ENCODE results near the gene YES1.

Gene YES1

GRCh38 chr18:830315-830901 is 18.4 kb upstream of the YES1 start:
- H3K4me3 ChIP-seq (ENCODE audit: low read length): peak overlapping the region; percentile 8; the same call in 1 of the 2 replicates
- H3K9me3 ChIP-seq (replicated peaks; ENCODE audit: insufficient read depth, low read length): no peaks in the 10 kb centered on the region
- H3F3A ChIP-seq (ENCODE audit: insufficient read depth, low read length): peaks cover 13% of the 10 kb centered on the region
- H3K27ac ChIP-seq (ENCODE audit: low read length): peak overlapping the region; percentile 44; the same call in 1 of the 2 replicates
- peak overlapping the region; percentile 67 for H2AFZ ChIP-seq (ENCODE audit: low read length)
- DNase-seq: peak; percentile 56
- no peaks in the 10 kb centered on the region for H3K9me2 ChIP-seq (replicated peaks; ENCODE audit: insufficient read depth, low read length)
- no peaks in the 10 kb centered on the region for H3K79me2 ChIP-seq (ENCODE audit: low read length)
- H3K4me2 ChIP-seq (ENCODE audit: low read depth, low read length): peak overlapping the region; percentile 44
- TF ChIP-seq EZH2phosphoT487 (IDR thresholded peaks at IDR 0.05; ENCODE audit: low read length): no peak
- TF ChIP-seq CTCF (IDR thresholded peaks at IDR 0.05; ENCODE audit: low read length): no peak
- H3K27me3 ChIP-seq (replicated peaks; ENCODE audit: insufficient read depth, low read length): no peaks in the 10 kb centered on the region
- H4K20me1 ChIP-seq (ENCODE audit: insufficient read depth, low read length): no peaks in the 10 kb centered on the region
- H3K36me3 ChIP-seq (replicated peaks; ENCODE audit: insufficient read depth, low read length): no peaks in the 10 kb centered on the region
- H3K9ac ChIP-seq (ENCODE audit: low read length): peak overlapping the region; percentile 2; the same call in 1 of the 2 replicates
- H3K4me1 ChIP-seq (ENCODE audit: low read length): peaks cover 10% of the 10 kb centered on the region

- Histone ChIP-seq H3K36me3 (replicated peaks; ENCODE audit: insufficient read depth, low read length) (no peaks in the 10 kb centered on the region), H3K9ac (ENCODE audit: low read length) (no peak overlapping the region), H4K20me1 (ENCODE audit: insufficient read depth, low read length) (no peaks in the 10 kb centered on the region), H3F3A (ENCODE audit: insufficient read depth, low read length) (peaks cover 13% of the 10 kb centered on the region), H3K4me3 (ENCODE audit: low read length) (no peak overlapping the region), H3K27ac (ENCODE audit: low read length) (no peak overlapping the region), H3K4me2 (ENCODE audit: low read depth, low read length) (no peak overlapping the region; the same call in 1 of the 2 replicates), H3K9me2 (replicated peaks; ENCODE audit: insufficient read depth, low read length) (no peaks in the 10 kb centered on the region), H3K4me1 (ENCODE audit: low read length) (peaks cover 10% of the 10 kb centered on the region), H3K79me2 (ENCODE audit: low read length) (no peaks in the 10 kb centered on the region), H3K9me3 (replicated peaks; ENCODE audit: insufficient read depth, low read length) (no peaks in the 10 kb centered on the region), H3K27me3 (replicated peaks; ENCODE audit: insufficient read depth, low read length) (no peaks in the 10 kb centered on the region), H2AFZ (ENCODE audit: low read length) (0 out of 2 replicates have a peak overlapping the region, but pooled peaks have one; percentile 67)
- DNase-seq: no peak
- no peak for TF ChIP-seq EZH2phosphoT487 (IDR thresholded peaks at IDR 0.05; ENCODE audit: low read length)
- no peak for TF ChIP-seq CTCF (IDR thresholded peaks at IDR 0.05; ENCODE audit: low read length)
- TF ChIP-seq EZH2 (optimal IDR thresholded peaks at IDR 0.05; ENCODE audit: low read depth, low read length): no peak
Measured at GRCh38 chr18:829432-829831, 17.4 kb upstream of the YES1 start.

- Histone ChIP-seq H2AFZ (ENCODE audit: low read length) (no peak overlapping the region), H3K4me1 (ENCODE audit: low read length) (peaks cover 10% of the 10 kb centered on the region), H3K9me3 (replicated peaks; ENCODE audit: insufficient read depth, low read length) (no peaks in the 10 kb centered on the region), H3K9me2 (replicated peaks; ENCODE audit: insufficient read depth, low read length) (no peaks in the 10 kb centered on the region), H3K36me3 (replicated peaks; ENCODE audit: insufficient read depth, low read length) (no peaks in the 10 kb centered on the region), H3F3A (ENCODE audit: insufficient read depth, low read length) (peaks cover 13% of the 10 kb centered on the region), H3K79me2 (ENCODE audit: low read length) (no peaks in the 10 kb centered on the region), H3K27ac (ENCODE audit: low read length) (no peak overlapping the region), H3K27me3 (replicated peaks; ENCODE audit: insufficient read depth, low read length) (no peaks in the 10 kb centered on the region), H3K4me2 (ENCODE audit: low read depth, low read length) (no peak overlapping the region), H4K20me1 (ENCODE audit: insufficient read depth, low read length) (no peaks in the 10 kb centered on the region), H3K9ac (ENCODE audit: low read length) (no peak overlapping the region), H3K4me3 (ENCODE audit: low read length) (no peak overlapping the region)
- TF ChIP-seq CTCF (IDR thresholded peaks at IDR 0.05; ENCODE audit: low read length): no peak
- TF ChIP-seq EZH2 (optimal IDR thresholded peaks at IDR 0.05; ENCODE audit: low read depth, low read length): no peak
- no peak for TF ChIP-seq EZH2phosphoT487 (IDR thresholded peaks at IDR 0.05; ENCODE audit: low read length)
- no peak for DNase-seq
Measured at GRCh38 chr18:827093-827677, 15.1 kb upstream of the YES1 start.

Measured in MM.1S (cell line).